ENCODE data around the gene ACO2. TPM values are rescaled to one million over a fixed set of nuclear protein-coding genes. Genes with fewer than 3 reads are reported as not detected.

The ACO2 gene
- total and polyA plus RNA-seq, 2 of the 13 experiments (the other 11 are each of a cell fraction or from before 2014, with no cell fraction given) = 19.2 to 45.6 TPM

- TF ChIP-seq ZNF513 (CRISPR knock-in tag; conservative IDR thresholded peaks at IDR 0.05) = 0 out of 2 replicates have a peak, but pooled peaks have one; percentile 22
- peak; percentile 75; the same call in 1 of the 2 replicates for TF ChIP-seq HMGXB3 (CRISPR knock-in tag; IDR thresholded peaks at IDR 0.05; ENCODE audit: borderline replicate concordance)
- TF ChIP-seq GZF1 (CRISPR knock-in tag; IDR thresholded peaks at IDR 0.05) = 0 out of 2 replicates have a peak, but pooled peaks have one; percentile 48
- peak; percentile 74; the same call in 1 of the 2 replicates for TF ChIP-seq KDM2A (CRISPR knock-in tag; IDR thresholded peaks at IDR 0.05; ENCODE audit: borderline replicate concordance, low read depth)
- 0 out of 2 replicates have a peak, but pooled peaks have one; percentile 45 for TF ChIP-seq ZNF639 (CRISPR knock-in tag; conservative IDR thresholded peaks at IDR 0.05)
- TF ChIP-seq ZNF343 (CRISPR knock-in tag; IDR thresholded peaks at IDR 0.05) = 0 out of 2 replicates have a peak, but pooled peaks have one; percentile 73
- TF ChIP-seq RARA (CRISPR knock-in tag; IDR thresholded peaks at IDR 0.05) = peak; percentile 51; the same call in 1 of the 2 replicates
- no peak for TF ChIP-seq NAIF1 (CRISPR knock-in tag; IDR thresholded peaks at IDR 0.05; ENCODE audit: borderline replicate concordance)
- TF ChIP-seq ZNF280B (CRISPR knock-in tag; IDR thresholded peaks at IDR 0.05; ENCODE audit: borderline replicate concordance) = no peak
- TF ChIP-seq KLF12 (CRISPR knock-in tag; IDR thresholded peaks at IDR 0.05; ENCODE audit: borderline replicate concordance) = peak; percentile 99; the same call in 1 of the 2 replicates
- peak; percentile 89 for TF ChIP-seq ZMAT3 (CRISPR knock-in tag; conservative IDR thresholded peaks at IDR 0.05)
- TF ChIP-seq FOXJ3 (CRISPR knock-in tag; IDR thresholded peaks at IDR 0.05; ENCODE audit: borderline replicate concordance) = peak; percentile 47; the same call in 1 of the 2 replicates
- TF ChIP-seq ZNF124 (CRISPR knock-in tag; IDR thresholded peaks at IDR 0.05) = 0 out of 2 replicates have a peak, but pooled peaks have one; percentile 17
- TF ChIP-seq MYNN (CRISPR knock-in tag; IDR thresholded peaks at IDR 0.05; ENCODE audit: low read depth) = no peak
- TF ChIP-seq REXO4 (CRISPR knock-in tag; IDR thresholded peaks at IDR 0.05; ENCODE audit: borderline replicate concordance) = no peak
- TF ChIP-seq PHF21A (CRISPR knock-in tag; IDR thresholded peaks at IDR 0.05) = peak; percentile 67
- peak; percentile 53 for TF ChIP-seq IRF2 (CRISPR knock-in tag; IDR thresholded peaks at IDR 0.05)
- peak; percentile 70 for TF ChIP-seq NR2F6 (IDR thresholded peaks at IDR 0.05)
- peak; percentile 46; the same call in 1 of the 2 replicates for TF ChIP-seq NR2F6 (CRISPR knock-in tag; IDR thresholded peaks at IDR 0.05)
- TF ChIP-seq PRMT3 (CRISPR knock-in tag; IDR thresholded peaks at IDR 0.05; ENCODE audit: borderline replicate concordance, low read depth) = no peak
Measured at GRCh38 chr22:41468381-41469217, at the start of gene ACO2, which contains the start of gene PHF5A (continued).

Data from HepG2 (cell line).